NOMO-1 treated with DMSO at 0.1 percent for 48 hours (cell line): Measurements from ENCODE around the gene DHRS12.

ENCODE experiments used
- DNase-seq: peaks from one replicate; lab custom pipeline; 2025; ENCODE audit not compliant: unreplicated experiment; lab: John Stamatoyannopoulos, UW

DHRS12 gene

DNA sequence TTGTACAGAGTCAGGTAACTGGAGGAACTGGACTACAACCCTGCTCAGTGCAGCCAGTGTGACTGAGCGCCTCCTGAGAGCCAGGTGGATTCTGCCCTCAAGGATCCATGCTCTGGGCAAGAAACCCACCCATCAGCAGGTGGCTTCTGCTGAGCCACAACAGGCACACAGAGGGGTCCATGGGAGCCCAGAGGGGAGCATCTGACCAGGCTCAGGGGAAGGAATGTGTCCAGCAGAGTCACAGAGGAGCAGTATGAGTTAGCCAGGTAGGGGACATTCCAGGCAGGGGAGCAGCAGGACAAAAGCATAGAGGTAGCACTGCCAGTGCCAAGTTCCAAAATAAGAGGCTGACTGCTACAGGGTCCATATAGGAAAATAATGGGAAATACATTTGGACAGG lies 19.9 kb downstream of the DHRS12 start:
- DNase-seq, result no peak

DNA sequence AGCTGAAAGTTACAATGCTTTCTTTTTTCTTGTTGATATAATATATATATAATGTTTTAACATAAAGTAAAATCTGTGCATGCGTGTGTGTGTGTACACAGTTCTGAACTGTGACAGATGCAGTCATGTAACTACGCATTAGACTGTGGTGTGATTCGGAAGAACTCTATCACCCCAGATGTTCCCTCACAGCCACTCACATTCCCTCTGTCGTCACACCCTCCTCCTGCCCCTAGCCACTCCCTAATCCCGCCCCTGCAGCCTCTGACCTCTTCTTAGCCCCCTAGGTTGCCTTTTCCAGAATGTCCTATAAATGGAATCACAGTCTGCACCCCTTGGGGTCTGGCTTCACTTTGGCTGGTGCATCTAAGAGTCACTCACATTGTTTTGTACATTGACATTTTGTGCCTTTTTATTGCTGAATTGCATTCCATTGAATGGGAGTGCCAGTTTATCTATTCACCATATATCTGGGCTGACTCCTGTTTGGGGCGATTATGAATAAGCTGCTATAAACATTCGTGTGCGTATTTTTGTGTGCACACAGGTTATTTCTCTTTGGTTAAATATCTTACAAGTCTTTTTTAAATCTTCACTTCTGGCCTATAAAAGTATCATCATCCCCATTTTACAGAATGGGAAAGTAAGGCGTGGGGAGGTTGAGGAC lies 20.4 kb downstream of the DHRS12 start:
- DNase-seq, result no peak

DNA sequence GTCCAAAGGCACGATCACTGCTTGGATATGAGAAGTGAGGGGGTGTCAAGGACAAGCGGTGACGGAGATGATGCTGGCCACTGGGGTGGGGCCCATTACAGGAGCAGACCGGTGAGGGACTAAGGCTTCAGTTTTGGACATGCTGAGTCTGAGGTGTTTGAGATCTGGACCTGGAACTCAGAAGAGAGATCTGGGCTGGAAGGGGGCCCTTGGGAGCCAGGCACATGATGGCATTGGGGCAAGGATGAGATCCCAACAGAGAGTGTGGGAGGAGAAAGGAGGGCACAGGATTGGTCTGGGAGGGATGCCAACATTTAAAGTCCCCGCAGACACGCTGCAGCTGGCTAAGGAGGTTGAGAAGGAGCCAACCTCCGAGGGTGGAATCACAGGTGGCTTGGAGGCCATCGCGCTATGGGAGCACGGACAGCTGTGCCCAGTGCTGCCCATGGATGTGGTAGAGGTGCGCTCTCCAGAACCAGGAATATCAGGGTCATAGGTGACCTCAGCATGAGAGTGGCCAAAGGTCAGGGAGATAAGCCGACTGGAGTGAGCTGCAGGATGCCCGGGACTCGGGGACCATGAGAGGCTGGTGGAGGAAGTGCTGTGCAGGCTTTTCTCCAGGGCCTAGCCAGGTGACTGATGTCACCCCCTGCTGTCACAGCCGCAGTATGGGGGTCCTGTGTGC lies 21.8 kb downstream of the DHRS12 start:
- no peak for DNase-seq

DNA sequence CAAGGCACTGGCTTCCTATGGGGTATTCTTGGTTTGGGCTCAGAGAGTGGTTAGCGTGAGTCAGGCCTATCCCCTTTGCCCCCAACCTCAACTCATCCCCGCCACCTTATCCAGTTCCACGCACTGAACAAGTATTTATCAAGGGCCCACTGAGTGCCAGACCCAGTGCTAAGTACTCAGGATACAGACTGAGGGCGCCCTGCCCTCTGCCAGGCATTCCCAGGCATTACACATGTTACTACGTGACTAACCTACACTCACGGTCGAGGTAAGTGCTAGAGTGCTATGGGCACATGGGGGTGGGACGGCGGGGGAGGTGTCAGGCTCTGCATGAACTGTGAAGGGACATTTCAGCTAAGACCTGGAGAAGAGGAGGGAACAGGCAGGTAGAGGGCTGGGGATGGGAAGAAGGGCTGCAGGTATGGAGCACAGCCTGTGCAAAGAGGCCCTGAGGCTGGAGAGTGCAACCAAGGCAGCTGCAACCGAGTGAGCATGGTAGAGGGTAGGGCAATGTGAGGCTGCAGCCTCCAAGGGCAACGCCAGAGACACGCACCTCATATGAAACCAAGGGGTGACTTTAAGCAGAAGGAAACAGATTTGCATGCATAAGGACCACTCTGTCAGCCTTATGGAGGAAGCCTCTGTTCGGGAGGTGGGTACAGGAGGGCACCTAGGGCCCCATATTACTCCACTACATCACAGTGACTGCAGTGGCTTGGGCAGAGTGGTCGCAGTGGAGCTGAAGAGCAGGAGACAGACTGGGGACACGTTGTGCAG lies 22.5 kb downstream of the DHRS12 start:
- no peak for DNase-seq

DNA sequence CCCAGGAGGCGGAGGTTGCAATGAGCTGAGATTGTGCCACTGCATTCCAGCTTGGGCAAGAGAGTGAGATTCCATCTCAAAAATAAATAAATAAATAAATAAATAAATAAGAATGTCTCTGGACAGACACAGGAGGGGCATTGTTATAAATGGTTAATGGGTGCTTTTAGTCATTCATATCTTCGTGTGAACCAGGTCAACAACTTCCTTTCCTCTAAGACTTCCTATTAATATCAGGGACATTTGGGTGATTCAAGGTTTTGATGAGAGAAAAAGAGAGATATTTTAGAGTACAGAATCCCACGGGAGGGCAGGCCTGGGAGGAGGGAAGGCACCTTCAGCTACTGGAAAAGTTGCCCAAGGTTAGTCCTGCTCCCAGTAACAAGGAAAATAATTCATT lies 23.9 kb downstream of the DHRS12 start:
- DNase-seq, result no peak

DNA sequence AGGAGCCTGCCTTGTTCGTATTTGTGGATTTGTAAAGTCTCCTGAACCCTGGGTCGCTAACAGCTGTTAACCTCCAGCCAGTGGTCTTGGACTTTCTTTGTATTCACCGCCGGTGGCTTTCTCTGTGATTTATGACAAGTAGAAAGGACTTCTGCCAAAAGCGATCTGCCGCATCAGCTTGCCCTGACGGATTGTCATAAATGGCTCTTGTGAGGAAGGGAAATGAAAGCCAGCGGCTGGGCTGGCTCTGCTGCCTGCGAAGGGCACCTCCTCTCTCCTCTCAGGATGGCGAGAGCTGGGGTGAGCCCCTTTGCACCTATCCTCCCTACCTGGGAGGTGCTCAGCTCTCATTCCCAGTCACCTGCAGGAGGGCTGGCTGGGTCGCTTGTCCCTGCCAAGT lies 25.6 kb downstream of the DHRS12 start:
- peak; percentile 27 for DNase-seq

DNA sequence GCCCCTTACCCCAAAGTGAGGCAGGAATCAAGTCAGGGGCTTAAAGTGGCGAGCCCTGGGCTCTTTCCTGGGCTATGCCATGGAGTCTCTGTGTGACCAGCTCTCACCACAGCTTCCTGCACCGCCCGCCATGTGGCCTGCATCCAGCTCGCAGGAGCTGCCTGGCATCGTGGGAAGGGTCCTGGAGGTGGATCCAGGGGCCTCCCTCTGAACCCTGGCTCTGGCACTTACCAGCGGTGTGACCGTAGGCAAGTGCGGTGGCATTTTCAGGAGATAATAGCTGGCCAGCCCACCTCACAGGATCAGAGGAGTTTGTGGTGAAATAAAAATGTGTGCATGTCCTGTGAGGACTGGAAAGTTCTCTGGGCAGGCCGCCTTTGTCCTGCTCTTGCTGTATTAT lies 26.0 kb downstream of the DHRS12 start:
- DNase-seq, result no peak

DNA sequence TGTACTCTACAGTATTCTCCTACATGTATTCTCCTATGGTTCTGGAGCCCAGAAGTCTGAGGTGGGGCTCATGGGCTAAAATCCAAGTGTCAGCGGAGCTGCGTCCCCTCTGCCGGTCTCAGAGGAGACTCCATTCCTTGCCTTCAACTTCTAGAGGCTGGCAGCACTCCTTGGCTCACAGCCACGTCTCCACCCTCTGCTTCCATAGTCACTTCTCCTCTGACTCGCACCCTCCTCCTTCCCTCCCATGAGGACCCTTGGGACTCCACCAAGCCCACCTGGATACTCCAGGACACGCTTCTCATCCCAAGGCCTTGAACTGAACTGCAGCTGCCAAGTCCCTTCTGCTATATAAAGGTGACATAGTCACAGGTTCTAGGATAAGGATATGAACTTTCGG lies 27.8 kb downstream of the DHRS12 start:
- no peak for DNase-seq

DNA sequence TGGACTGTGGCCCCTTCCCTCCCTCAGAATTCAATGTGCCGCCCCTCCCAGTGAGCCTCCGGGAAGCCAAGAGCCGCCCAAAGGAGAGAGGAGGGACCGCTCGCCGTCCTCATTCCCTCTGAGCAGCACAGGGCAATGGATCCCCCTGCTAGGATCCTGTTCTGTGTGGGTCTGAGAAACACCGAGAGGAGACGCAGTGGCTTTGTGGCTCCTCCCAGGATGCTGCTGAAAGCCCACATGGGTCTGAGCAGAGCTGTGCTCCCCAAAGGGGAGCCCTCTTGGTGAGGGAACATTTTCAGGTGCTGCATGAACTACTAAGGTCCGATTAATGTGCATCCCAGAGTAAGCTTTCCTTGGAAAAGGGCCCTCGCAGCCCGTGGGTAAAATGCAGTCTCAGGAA lies 30.4 kb downstream of the DHRS12 start:
- no peak for DNase-seq

DNA sequence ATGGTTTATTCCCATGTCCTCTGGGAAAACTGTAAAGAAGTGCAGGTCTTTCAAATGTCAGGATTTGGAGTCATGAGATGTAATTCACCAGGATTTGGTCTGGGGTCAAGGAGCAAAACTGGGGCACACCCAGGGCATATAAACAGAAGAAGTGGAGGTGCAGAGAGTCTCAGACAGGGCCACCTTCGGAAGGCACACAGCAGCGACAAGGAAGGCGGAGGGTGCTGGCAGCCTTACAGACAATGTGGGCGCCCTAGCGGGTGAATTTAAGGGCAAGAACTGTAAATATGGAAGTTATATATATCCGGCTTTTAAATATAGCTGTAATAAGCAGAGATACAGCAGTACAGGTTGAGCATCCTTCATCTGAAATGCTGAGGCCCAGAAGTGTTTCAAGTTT lies 31.2 kb downstream of the DHRS12 start:
- no peak for DNase-seq

DNA sequence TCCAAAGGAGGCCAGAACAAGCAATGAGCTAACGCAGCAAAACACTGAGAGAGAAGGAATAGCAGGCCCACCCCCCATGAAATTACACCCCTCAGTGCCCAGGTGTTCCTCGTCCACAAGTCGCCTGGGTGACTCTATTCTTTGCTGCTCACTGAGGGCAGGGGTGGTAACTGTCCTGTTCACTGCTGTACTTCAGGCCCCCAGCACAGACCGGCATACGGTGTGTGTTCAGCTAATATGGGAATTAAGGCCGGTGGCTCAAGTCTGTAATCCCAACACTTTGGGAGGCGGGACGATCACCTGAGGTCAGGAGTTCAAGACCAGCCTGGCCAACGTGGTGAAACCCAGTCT lies 31.9 kb downstream of the DHRS12 start:
- DNase-seq, result no peak

DNA sequence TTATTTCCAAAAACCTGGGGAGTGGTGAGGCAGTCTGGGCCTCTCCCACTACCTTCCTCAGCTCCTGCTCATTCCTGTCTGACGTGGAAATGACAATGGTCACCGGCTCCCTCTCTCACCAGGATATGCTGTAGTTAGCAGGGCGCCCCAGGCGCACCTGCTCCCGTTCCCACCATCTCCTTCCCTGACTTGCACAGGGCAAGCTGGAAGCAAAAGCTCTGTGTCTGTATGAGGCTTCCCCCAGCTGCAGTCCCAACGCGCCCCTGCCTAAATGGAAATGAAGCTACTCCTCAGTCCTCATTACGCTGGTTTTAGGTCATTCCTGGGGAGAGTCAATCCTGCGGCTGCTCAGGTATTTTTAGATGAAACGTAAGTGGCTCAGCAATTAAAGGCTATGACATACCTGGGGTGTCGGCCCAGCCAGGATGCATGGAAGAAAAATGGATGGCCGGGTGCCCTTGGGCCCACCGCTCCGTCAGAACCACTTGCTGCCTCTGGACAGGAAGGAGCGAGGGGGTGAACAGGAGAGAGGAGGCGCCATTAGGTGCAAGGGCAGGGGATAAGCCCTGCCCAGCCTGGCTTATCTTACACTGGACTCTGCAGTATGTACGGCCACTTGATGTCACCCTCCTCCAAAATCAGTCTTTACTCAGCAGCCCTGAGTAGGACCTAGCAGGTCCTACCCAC lies 32.4 kb downstream of the DHRS12 start:
- no peak for DNase-seq

DNA sequence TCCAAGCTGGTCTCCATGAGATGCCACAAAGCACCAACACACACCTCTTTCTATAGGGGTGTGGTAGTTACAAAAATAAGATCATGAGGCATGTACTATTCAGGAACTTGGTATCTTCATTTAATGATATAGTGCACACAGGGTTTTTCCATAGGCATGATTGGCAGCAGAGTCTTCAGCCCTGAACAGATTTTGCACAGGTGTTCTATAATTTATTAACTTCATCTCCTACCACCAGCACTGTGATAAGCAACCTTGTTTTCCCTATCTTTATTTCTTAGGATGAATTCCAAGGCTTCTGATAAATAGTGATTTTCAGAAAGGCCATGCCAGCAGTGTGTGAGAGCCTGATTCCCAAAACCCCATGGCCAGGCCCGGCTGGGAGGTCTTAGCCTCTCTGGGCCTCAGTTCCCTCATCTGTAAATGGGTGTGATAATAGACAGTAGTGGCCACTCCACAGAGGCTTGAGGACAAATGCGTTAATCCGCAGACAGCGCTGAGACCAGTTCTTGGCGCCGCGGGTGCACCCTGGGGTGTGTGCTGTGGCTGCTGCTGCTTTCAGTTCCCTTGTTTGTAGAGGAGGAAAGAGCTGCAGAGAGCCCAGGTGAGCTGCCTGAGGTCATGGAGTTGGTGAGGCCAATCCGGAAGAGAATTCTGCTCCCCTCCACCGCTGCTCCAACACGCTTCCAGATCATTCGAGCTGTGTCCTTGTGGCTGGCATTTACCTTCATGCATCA lies 33.1 kb downstream of the DHRS12 start:
- peak; percentile 1 for DNase-seq

DNA sequence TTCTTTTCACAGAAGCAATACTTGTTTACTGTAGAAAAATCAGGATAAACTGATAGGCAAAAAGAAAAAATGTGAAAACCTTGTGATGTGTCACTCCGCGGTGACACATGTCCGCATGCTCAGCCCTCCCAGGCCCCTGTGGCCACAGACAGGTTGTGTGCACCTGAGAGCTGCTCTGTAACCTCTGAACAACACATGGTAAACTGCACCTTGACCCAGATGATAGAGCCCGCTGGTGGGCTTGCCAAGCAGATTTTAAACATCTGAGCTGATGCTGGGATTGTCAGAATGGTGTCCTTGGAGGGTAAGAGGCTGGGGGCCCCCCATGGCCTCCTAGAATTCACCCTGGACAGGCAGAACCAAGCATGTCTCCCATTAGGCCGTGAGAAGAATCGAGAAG lies 33.8 kb downstream of the DHRS12 start:
- no peak for DNase-seq

DNA sequence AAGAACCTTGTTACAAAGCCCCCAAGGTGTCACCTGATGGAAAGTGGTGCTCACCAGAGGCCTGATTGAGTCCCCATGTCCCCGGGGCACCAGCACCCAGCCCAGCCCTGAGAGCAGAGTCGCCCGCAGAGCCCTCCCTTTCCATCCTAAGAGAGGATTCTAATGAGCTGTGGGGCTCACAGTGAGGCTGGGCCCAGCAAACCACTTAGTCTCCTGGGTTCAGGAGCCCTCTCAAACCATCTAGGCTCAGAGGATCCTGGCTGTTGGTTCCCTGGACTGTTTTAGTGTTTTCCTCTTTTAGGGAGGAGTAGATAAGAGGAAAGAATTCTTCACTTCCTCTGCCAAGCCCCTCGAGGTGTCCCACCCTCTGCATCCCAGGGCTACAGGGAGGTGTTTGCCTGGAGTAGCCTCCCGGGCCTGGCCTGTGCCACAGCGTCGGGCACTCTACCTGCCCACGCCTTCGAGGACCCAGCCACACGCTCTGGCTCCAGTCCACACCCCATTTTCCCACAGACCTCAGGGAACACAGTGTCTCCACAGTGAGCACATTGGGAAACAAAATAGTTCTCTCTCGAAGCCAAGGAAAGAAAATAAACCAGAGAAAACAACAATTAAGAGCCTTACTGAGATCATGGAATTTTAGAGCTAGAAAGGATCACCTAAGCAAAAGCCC lies 34.4 kb downstream of the DHRS12 start:
- no peak for DNase-seq

DNA sequence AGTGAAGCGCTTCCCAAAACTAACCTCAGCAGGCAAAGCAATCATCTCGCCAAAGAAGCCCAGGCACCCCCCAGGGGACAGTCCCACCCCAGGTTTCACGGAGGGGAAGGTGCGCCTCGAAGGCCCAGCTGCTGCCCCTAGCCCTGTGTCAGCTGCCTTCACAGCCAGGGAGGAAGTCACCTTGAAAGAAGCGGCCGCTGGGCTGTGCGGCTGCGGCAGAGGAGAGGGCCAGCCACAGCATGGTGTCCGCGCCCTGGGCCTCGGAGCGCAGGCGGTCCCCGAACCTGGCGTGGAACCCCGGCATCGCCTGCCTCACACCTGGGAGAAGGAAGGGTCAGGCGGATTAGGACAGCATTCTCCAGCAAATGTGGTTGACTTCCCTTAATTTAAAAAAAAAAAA lies 35.0 kb downstream of the DHRS12 start:
- no peak for DNase-seq

DNA sequence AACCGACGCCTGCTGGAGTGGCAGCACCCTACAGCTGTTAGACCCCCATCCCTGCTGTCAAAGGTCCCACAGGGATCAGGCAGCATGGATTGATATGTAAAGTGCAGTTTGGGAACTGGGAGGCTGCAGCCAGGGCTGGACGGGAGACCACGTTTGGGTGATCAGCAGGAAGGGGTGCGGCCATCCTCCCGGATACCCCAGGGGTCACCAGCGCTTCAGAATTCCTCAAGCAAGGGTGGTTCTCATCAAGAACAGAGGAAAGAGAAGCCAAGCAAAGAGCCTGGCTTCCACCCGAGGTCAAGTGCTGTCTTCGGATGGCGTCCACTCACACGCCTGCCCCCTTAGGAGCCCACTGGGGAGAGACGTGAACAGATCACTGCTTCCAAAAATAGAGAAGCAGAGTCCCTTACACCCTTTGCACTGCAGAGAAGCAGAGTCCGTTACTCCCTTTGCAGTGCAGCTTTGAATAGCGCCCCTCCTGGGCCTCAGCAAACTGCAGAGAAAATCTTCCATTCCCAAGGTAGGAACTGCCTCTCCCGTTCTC lies 35.5 kb downstream of the DHRS12 start:
- DNase-seq, result no peak

DNA sequence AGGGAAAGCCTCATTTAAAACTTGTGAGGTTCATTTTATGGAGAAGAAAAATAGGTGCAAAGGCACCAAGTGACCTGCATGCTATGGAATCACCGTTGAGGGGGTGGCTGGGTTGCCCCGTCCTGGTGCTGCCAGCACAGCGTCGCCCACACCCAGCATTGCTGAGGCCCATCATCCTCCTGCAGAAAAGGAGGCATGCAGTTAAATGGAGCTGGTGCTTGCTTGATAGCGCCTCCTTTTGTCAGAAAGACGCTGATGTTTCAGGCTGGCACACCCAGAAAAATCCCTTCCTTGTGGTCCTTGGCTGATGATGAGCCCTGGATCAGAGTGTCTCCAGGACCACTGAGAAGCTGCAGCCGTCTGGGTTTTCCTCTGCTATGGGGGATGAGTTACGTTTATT lies 36.9 kb downstream of the DHRS12 start:
- no peak for DNase-seq

DNA sequence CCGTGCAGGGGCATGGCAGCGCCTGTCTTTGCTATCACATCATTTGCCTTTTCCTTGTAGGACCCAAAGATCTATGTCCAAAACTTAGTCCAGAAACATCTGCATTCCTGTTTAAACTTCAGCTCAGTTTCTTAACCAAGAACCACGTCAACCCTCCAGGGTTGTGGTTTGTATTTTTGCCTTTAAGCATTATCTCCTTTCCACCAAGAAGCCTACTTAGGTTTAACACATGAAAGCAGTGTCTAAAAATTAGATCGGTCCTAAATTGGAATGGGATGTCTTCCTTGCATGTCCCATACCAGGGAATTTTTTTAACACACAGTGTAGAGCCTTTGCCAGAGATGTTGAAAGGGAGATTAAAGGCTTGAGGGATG lies 38.8 kb downstream of the DHRS12 start:
- DNase-seq, result no peak
